Endothelial cell of umbilical vein (primary cell): ENCODE measurements around the gene CCDC188. TPM values are rescaled to one million over a fixed set of nuclear protein-coding genes. Genes with fewer than 3 reads are reported as not detected.

Experiments used
- BruUV-seq: library from RNA; stranded (reverse); fragments of 400-500 nt; replicated peaks from 2 replicates; lab custom pipeline; 2021; lab: Mats Ljungman, UMichigan
- CTCF ChIA-PET: fragments of 300-600, 350-600 bp; sonication (Branson Sonifier 250); formaldehyde crosslinking; loops from one replicate; lab custom pipeline; 2021; ENCODE audit warnings: antibody characterized with exemption, inconsistent platforms; lab: Charles Lee
- POLR2A ChIA-PET: fragments of 300-600, 350-600 bp; sonication (Branson Sonifier 250); formaldehyde crosslinking; loops from one replicate; lab custom pipeline; 2021; ENCODE audit warnings: antibody characterized with exemption, inconsistent platforms; lab: Charles Lee
- DNase-seq: peaks from one replicate; pipeline ENCODE4 v3.0.0-alpha.2; 2011; ENCODE audit warnings: low read depth, low spot score
- FAIRE-seq: peaks from 2 replicates; lab custom pipeline; 2011; peaks lifted over from hg19 to GRCh38; lab: Jason Lieb, UNC
- H2AFZ ChIP-seq: 2 replicates; pipeline ENCODE4 v1.6.0; 2012; ENCODE audit warnings: low read depth, low read length, control low read depth, inconsistent platforms
- H3K27ac ChIP-seq: 2 replicates; pipeline ENCODE4 v1.5.1; 2011; ENCODE audit warnings: low read depth, mild to moderate bottlenecking, control low read depth, low read length, moderate library complexity; ENCODE audit not compliant: insufficient read depth
- H3K27me3 ChIP-seq, 2 experiments: 2 replicates each; pipeline versions ENCODE4 v1.6.0 to v1.6.1; 2011; ENCODE audit warnings: low read length in 2 of 2, mixed read lengths in 1 of 2; ENCODE audit not compliant: control insufficient read depth in 2 of 2, insufficient read depth in 2 of 2
- H3K36me3 ChIP-seq, 2 experiments: 2 replicates in 1 of 2; 3 replicates in 1 of 2; pipeline ENCODE4 v1.5.1; 2011; ENCODE audit warnings: low read length in 2 of 2, mild to moderate bottlenecking in 1 of 2, moderate library complexity in 1 of 2; ENCODE audit not compliant: control insufficient read depth in 2 of 2, insufficient read depth in 2 of 2; ENCODE audit errors: extremely low read depth in 1 of 2
- H3K4me1 ChIP-seq: 3 replicates; pipeline ENCODE4 v1.5.1; 2011; ENCODE audit warnings: mild to moderate bottlenecking, low read length; ENCODE audit not compliant: control insufficient read depth, insufficient read depth; ENCODE audit errors: extremely low read depth
- H3K4me2 ChIP-seq: 2 replicates; pipeline ENCODE4 v1.6.1; 2011; ENCODE audit warnings: low read length, control low read depth, mixed read lengths; ENCODE audit not compliant: insufficient read depth
- H3K4me3 ChIP-seq, 3 experiments: fragments of 200-600 bp in 1 of 3; sonication (generic), shearing (Covaris generic) in 1 of 3; replicated peaks in 1 of 3; 2 replicates each; pipeline ENCODE4 v1.5.1; 2011 to 2016; ENCODE audit warnings: control low read depth in 3 of 3, low read length in 3 of 3, mild to moderate bottlenecking in 2 of 3, inconsistent platforms in 1 of 3, low read depth in 1 of 3, moderate library complexity in 1 of 3; ENCODE audit not compliant: insufficient read depth in 1 of 3
- H3K79me2 ChIP-seq: 2 replicates; pipeline ENCODE4 v1.6.0; 2012; ENCODE audit warnings: low read length, inconsistent platforms; ENCODE audit not compliant: control insufficient read depth, insufficient read depth
- H3K9ac ChIP-seq: replicated peaks from 2 replicates; pipeline ENCODE3; 2011; ENCODE audit warnings: low read length, control low read depth; ENCODE audit not compliant: insufficient read depth; ENCODE audit errors: extremely low read depth
- H3K9me1 ChIP-seq: replicated peaks from 3 replicates; pipeline ENCODE4 v1.6.0; 2011; ENCODE audit warnings: mild to moderate bottlenecking, low read length; ENCODE audit not compliant: control insufficient read depth, insufficient read depth; ENCODE audit errors: extremely low read depth
- H3K9me3 ChIP-seq: replicated peaks from 2 replicates; pipeline ENCODE4 v1.5.1; 2012; ENCODE audit warnings: low read length, inconsistent platforms; ENCODE audit not compliant: control insufficient read depth, insufficient read depth
- H4K20me1 ChIP-seq: replicated peaks from 2 replicates; pipeline ENCODE3; 2011; ENCODE audit warnings: mild to moderate bottlenecking, low read length; ENCODE audit not compliant: control insufficient read depth, insufficient read depth; ENCODE audit errors: extremely low read depth
- CTCF ChIP-seq, 2 donors: IDR thresholded peaks; 1 replicate in 1 of 2; 2 replicates in 1 of 2; pipeline ENCODE4 v1.5.1; 2011; ENCODE audit warnings: low read length in 2 of 2, mild to moderate bottlenecking in 2 of 2, moderate library complexity in 2 of 2, control low read depth in 1 of 2, inconsistent platforms in 1 of 2, low read depth in 1 of 2; ENCODE audit not compliant: insufficient read depth in 1 of 2; ENCODE audit errors: extremely low read depth in 1 of 2
- EZH2 ChIP-seq: IDR thresholded peaks from 2 replicates; pipeline ENCODE4 v1.6.1; 2012; ENCODE audit warnings: borderline replicate concordance, low read depth, mild to moderate bottlenecking, moderate library complexity, low read length, inconsistent platforms; ENCODE audit not compliant: severe bottlenecking
- FOS ChIP-seq: IDR thresholded peaks from 2 replicates; pipeline ENCODE4 v1.6.1; 2011; ENCODE audit warnings: mild to moderate bottlenecking, low read length, moderate library complexity, borderline replicate concordance; ENCODE audit not compliant: insufficient read depth
- GATA2 ChIP-seq: IDR thresholded peaks from 2 replicates; pipeline ENCODE4 v1.7.0; 2011; ENCODE audit warnings: low read depth, mild to moderate bottlenecking, moderate library complexity, mixed read lengths, low read length; ENCODE audit not compliant: insufficient read length, insufficient read depth
- JUN ChIP-seq: IDR thresholded peaks from 2 replicates; pipeline ENCODE4 v1.6.1; 2011; ENCODE audit warnings: borderline replicate concordance, low read depth; ENCODE audit not compliant: insufficient read length, insufficient read depth
- MAX ChIP-seq: IDR thresholded peaks from 2 replicates; pipeline ENCODE4 v1.6.1; 2011; ENCODE audit not compliant: insufficient read depth, insufficient read length
- MYC ChIP-seq: IDR thresholded peaks from one replicate; pipeline ENCODE4 v1.6.1; 2011; ENCODE audit warnings: mild to moderate bottlenecking, low read depth, low read length
- POLR2A ChIP-seq: IDR thresholded peaks from 2 replicates; pipeline ENCODE4 v1.6.1; 2012; ENCODE audit warnings: low read depth, mild to moderate bottlenecking, control low read depth, low read length
- POLR2AphosphoS5 ChIP-seq: IDR thresholded peaks from 2 replicates; pipeline ENCODE4 v1.6.1; 2012; ENCODE audit warnings: low read depth, mild to moderate bottlenecking, control low read depth, low read length, moderate library complexity; ENCODE audit not compliant: insufficient read depth
- dilution Hi-C: fragments of 300-500 bp; cut with MboI; formaldehyde crosslinking; loops from one replicate; pipeline ENCODE4 v1.15.0; 2019; ENCODE audit warnings: low sequenced_read_pairs; ENCODE audit not compliant: extremely low pct_ligation_motif_present
- intact Hi-C: fragments of 100-400 bp; cut with micrococcal nuclease; formaldehyde crosslinking; loops from one replicate; pipeline ENCODE4 v1.10.0; 2022
- polyA plus RNA-seq, 4 experiments: library from polyadenylated mRNA; depleted of rRNA in 3 of 4; stranded (reverse) in 3 of 4; unstranded in 1 of 4; fragments of >200 nt; gene quantifications; 2 replicates each; pipeline versions ENCODE4 v1.2.1 to v1.2.3, GENCODE V29; 2011 to 2012; ENCODE audit warnings: missing spikeins in 1 of 4
- total RNA-seq: library from RNA; stranded (reverse); gene quantifications from 2 replicates; pipeline ENCODE4 v1.2.3, GENCODE V29; 2021

Gene CCDC188
- total and polyA plus RNA-seq, 2 donors (not counting 3 experiments of a cell fraction or from before 2014, with no cell fraction given): 9.4 to 9.8 TPM

- no peak overlapping the region for H3K4me2 ChIP-seq
- H3K79me2 ChIP-seq: no peaks in the 10 kb centered on the region
- H3K27ac ChIP-seq: no peak overlapping the region
- dilution Hi-C loops (no loop called here), intact Hi-C loops (no loop called here)
- H3K9ac ChIP-seq: no peak overlapping the region
- TF ChIP-seq JUN: no peak
- DNase-seq (no peak), FAIRE-seq (no peak)
- H2AFZ ChIP-seq: no peak overlapping the region
- H3K36me3 ChIP-seq: no peaks in the 10 kb centered on the region
- H3K4me1 ChIP-seq: no peaks in the 10 kb centered on the region
- H3K27me3 ChIP-seq: no peaks in the 10 kb centered on the region
- no peaks in the 10 kb centered on the region for H4K20me1 ChIP-seq
- ChIA-PET CTCF (no interaction called here), POLR2A (no interaction called here)
- no peak overlapping the region for H3K4me3 ChIP-seq
- no peaks in the 10 kb centered on the region for H3K9me1 ChIP-seq
- no TSS peak for BruUV-seq
- H3K9me3 ChIP-seq: no peaks in the 10 kb centered on the region
These were observed 14.0 kb upstream of the CCDC188 start for GRCh38 chr22:20164863-20165262.

GRCh38 chr22:20160041-20160440, 9.2 kb upstream of the CCDC188 start:
- Histone ChIP-seq H3K4me3 (no peak overlapping the region), H3K36me3 (no peaks in the 10 kb centered on the region), H4K20me1 (no peaks in the 10 kb centered on the region), H3K27ac (no peak overlapping the region), H3K27me3 (no peaks in the 10 kb centered on the region), H2AFZ (no peak overlapping the region), H3K4me1 (peaks cover 3% of the 10 kb centered on the region), H3K9me1 (no peaks in the 10 kb centered on the region), H3K79me2 (no peaks in the 10 kb centered on the region), H3K9ac (no peak overlapping the region), H3K4me2 (no peak overlapping the region), H3K9me3 (no peaks in the 10 kb centered on the region)
- intact Hi-C loops (no loop called here), dilution Hi-C loops (no loop called here)
- FAIRE-seq (no peak), DNase-seq (no peak)
- POLR2A ChIA-PET: interaction anchor here (0.6 kb wide), 1 partner anchor 31 kb away, joined by 3 read pairs; no protein-coding TSS in a partner anchor
- no TSS peak for BruUV-seq
- TF ChIP-seq JUN (no peak), GATA2 (no peak), POLR2AphosphoS5 (no peak), FOS (no peak), EZH2 (no peak), CTCF (IDR thresholded peaks at IDR 0.05; ENCODE audit: extremely low read depth in 1 of 2, insufficient read depth in 1 of 2, low read depth in 1 of 2, low read length in 2 of 2) (no peak), POLR2A (no peak), MAX (no peak), MYC (no peak)
- CTCF ChIA-PET: interaction anchor here (0.6 to 1.9 kb wide), 5 partner anchors 67 to 366 kb away, joined by 3 to 7 read pairs (median 3); no protein-coding TSS in a partner anchor
